Erythroblast (primary cell): ENCODE data around the gene TMEM200A.

Experiments used
- GATA1 ChIP-seq: IDR thresholded peaks from 2 replicates; pipeline ENCODE4 v1.6.1; 2011; ENCODE audit warnings: low read depth, mild to moderate bottlenecking, control low read depth, low read length, moderate library complexity
- POLR2A ChIP-seq: IDR thresholded peaks from 2 replicates; pipeline ENCODE4 v1.6.1; 2011; ENCODE audit warnings: mild to moderate bottlenecking, low read length

DNA sequence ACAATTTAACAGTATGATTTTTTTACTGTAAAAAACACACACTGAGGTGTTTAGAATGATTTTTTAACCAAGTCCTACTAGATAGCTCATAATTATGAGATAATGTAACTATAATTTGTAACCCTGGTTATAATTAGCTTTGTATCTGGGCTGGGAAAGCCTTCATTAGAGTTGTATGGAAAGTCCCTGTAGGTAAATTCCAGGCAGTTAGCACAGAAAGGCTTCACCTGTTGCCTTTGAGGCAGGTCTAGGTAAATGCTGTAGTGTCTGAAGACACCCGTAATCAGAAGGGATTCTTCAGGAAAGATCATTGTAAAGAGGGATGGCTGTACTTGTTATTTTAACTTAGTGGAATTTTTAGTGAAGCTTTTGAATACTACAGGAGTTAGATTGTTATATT is 1.9 kb downstream of the TMEM200A start:
- TF ChIP-seq POLR2A = no peak
- no peak for TF ChIP-seq GATA1
